Stimulated activated CD8-positive, alpha-beta memory T cell treated with anti-CD3 and anti-CD28 coated beads, Interleukin-7, amount 100 ng/mL, for 4 hours (primary cell): ENCODE data around the gene SESTD1.
"Not testable (repeated sequence)": the region's sequence is repeated elsewhere in the genome, so short reads cannot be mapped to it uniquely, and the experiment has no call there.

Experiments used
- DNase-seq, 2 donors: peaks; one replicate each; pipeline ENCODE4 v3.0.0-alpha.2; 2020; ENCODE audit warnings: low read depth in 2 of 2

Gene SESTD1

DNA sequence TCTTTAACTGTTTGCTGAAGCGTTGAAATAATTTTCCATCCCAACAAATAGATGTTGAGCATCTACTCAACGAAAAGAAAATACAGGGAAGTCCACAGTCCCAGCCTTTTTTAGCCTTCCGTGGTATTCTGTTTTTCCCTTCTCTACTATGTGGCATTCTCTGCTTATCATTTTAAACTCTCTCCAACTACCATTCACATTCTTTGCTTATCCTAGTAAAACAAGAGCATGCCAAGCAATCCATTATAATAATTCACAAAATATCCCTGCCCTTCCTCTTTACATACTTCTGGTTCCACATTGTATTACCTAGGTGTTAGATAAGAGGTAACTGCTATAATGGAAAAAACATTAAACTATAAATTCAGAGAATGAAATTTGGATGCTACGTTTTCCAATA, 1.6 kb upstream of the SESTD1 start:
- no peak for DNase-seq

DNA sequence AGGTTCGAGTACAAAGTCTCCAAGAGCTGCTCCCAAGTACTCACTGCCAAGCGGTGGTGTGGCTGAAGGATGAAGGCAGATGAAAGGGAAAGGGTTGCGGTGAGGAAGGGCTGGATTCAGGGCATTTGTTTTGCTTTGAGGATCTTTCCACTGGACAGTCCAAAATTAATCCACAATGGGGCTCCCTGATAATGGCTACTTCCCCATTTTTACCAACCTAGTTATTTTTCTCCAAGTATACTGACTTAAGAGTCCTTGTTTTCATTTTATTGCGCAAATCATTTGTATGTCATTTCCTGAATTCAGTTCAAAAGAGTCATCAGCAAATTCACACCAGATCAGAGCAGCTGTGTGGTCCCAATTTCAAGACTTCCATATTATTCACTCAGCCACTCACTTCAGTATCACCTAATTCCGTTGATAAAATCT, 464 bp upstream of the SESTD1 start:
- no peak for DNase-seq

DNA sequence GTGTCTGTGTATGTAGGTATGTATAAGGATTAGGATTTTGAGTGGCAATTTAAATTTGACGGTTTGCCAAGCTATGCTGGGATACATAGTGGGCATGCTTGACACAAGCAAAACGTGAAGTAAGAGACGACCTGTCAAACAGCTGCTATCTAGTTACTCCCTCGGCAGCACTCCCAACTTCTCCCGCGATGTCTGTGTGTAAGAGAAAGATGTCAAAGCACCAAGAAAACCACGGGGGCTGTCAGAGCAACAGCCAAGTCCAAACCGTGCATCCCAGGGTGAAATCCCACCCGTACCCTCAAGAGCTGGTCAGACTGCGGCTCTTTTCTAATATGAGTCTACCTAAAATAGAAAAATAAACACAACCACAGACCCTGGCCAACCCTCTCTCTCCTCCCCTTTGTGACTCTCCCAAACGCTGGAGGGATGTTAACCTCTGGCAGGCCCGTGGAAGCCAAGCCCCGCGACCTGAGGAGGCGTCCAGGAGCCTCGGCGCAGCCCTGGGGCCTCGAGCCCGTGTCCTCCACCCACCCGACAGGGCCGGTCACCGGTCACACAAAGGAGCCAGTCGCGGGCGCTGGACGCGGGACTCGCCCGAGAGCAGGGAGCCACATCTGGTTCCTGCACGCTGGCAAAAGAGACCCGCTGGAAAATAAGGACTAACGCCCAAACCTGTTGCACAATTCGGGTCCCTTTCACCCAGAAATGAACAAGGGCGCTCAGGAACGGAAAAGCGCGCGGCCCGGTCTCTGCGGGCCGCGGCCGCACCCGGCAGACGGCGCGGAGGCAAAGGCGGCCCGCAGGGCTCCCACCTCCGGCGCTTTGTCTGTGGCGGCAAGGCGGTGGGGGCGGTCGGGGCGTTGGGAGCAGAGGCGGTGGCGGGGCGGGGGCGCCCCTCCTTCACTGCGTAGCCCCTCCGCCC, 925 bp downstream of the SESTD1 start:
- DNase-seq = peak in 1 of 2 donors; percentile 21

DNA sequence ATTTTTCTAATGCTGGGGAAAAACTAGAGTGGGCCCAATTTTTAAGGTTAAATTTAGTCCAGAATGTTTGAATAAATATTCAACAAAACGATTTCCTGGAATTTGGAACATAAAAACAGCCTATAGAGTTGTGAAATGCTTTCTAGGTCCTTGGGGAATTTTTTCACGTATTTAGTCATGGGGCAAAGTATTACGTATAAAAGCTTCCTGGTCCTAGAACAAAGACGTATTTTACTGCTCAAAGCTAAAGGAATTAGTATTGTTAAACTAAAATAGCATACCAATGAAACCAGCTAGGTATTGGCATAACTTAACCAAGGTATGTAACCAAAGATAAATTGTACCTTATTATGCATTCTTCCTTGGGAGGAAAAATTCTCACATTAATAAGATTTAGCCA, 1.6 kb downstream of the SESTD1 start:
- DNase-seq = no peak

DNA sequence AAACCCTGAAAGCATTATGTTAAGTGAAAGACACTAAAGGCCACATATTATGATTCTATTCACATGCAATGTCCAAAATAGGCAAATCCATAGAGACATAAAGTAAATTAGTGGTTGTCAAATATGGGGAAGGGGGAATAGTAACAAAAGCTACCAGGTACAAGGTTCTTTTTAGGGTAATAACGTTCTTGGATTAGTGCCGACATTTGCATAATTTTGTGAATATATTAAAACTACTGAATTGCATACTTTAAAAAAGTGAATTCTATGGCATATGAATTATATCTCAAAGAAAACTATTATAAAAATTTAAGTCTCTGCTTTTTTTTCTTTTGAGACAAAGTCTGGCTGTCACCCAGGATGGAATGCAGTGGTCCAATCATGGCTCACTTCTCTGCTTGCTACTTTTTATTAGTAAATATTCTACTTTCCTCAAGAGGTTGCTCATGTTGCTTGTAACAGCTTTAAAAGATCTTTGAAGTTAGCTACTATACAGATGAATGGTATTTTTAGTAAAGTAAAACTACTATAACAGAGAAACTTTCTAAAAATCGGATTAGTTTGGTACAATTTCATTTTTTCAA, 2.5 kb downstream of the SESTD1 start:
- DNase-seq = no peak

DNA sequence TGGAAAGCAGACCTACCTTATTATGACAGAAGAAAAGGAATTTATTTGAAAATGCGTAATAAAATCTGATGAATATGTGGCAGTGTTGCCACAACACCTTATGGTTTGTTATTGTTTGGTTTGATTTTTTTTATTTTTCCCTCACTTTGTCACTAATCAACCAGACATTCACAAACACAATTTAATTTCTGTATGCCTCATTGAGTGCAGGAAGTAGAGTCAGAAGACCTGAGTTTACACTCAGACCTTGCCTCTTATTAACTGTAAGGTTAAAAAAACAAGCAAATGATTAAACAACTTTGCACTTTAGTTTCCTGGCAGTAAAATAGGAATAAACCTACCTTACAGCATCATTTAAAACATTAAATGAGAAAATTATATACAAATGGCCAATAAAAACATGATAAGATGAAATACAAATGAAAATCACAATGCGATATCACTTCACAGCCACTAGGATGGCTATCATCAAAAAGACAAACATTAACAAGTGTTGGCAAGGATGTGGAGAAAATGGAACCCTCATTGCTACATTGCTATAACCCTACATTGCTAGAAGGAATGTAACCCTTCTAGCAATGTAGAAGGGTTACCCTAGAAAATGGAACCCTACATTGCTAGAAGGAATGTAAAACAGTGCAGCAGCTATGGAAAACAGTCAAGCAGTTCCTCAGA, 3.3 kb downstream of the SESTD1 start:
- no peak for DNase-seq

DNA sequence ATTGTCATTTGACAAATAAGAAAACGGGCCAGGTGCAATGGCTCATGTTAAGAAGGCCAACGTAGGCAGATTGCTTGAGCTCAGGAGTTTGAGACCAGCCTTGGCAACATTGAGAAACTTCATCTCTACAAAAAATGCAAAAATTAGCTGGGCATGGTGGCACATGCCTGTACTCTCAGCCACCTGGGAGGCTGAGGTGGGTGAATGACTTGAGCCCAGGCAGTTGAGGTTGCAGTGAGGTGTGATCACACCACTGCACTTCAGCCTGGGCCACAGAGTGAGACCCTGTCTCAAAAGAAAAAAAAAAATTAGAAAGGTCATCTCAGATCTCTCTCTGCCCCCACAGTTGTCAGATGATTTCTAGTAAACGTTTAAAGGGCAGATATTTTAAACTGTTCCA, 4.4 kb downstream of the SESTD1 start:
- no peak for DNase-seq

DNA sequence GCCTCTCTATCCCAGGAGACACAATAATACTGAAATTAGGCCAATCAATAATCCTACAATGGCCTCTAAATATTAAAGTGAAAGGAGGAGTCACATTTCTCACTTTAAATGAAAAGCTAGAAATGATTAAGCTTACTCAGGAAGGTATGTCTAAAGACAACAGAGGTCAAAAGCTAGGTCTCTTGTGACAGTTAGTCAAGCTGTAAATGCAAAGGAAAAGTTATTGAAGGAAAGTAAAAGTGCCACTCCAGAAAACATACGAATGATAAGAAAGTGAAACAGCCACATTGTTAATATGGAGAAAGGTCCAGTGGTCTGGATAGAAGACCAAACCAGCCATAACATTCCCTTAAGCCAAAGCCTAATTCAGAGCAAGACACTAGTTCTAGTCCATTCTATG, 9.5 kb downstream of the SESTD1 start:
- DNase-seq = no peak

DNA sequence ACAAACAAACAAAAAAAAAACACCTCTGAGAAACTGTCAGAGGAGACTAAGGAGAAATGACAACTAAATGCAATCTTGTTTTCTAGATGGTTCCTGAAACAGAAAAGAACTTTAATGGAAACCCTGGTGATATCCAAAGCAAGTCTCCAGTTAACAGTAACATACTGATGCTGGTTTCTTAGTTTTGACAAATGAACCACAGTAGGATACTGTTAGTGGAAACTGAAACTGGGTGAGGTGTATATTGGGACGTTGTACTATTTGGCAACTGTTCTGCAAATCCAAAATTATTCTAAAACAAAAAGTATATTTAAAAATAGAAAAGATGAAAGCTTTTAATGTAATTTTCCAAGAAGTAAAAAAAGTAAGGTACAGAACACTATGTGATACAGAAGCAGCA, 11.4 kb downstream of the SESTD1 start:
- no peak for DNase-seq

DNA sequence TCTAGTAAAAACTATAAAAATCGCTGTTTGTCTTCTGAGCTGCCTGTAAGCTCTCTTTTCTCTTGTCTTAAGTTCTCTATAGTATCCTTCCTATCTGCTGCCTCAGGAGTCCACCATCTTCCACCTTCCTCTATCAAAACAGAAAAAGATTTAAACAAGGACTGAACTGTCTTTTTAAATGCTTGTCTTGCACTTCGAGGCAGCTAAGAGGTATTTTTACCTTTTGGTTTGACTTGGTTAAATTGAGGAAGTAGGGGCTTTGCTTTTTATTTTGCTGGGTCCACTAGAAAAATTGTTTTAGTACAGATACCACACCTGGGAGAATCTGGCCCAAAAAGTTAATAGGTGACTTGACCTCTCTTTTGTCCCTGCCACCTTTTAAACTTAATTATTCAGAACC, 12.2 kb downstream of the SESTD1 start:
- no peak for DNase-seq

DNA sequence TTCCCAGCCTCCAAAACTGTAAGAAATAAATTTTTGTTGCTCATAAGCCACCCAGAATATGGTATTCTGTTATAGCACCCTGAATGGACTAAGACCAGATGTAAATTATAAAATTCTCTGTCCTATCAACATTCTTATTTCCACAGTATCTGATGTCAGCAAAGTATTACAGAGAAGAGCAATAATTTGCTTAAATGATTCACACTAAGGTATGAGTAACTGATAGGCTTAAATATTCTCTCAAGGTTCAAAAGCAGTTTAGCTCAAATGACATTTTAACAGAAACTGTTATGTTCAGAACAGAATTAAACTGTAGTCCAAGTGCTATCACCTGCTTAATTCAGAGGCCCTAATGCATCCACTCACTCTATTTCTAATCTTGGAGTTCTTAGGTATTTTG, 12.8 kb downstream of the SESTD1 start:
- DNase-seq = no peak

DNA sequence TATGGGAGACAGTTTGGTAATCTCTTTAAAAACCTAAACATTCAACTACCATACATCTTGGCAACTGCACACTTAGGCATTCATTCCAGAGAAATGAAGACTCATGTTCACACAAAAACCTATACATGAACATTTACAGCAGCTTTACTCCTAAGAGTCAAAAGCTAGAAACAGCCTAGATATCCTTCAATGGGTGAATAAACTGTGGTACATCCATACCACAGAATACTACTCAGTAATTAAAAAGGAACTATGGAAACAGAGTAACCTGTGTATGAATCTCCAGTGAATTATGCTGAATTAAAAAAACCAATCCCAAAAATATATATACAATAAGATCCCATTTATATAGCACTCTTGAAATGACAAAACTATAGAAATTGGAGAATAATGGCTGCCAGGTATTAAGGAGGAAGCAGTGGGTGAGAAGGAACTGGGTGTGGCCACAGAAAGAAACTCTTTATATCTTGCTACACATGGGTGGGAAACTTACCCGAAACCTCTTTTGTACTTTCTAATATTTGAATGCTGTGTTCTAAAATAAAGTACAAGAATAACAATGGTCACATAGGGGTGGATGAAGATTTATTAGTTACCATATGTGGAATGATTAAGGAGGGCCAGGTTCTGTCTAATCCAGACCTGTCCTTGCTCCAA, 13.7 kb downstream of the SESTD1 start:
- no peak for DNase-seq

DNA sequence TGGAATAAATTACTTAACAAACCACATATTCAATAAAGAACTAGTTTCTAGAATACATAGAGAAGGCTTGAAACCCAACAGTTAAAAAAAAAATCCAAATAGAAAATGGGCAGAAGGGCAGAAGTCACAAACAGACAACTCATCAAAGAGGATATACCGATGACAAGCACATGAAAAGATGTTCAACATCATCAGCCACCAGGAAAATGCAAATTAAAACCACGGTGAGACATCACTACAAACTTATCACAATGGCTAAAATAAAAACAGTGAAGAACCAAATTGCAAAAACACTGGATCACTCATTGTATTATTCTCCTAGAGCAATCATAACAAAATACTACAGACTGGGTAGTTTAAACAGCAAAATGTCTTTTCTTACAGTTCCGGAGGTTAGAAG, 14.5 kb downstream of the SESTD1 start:
- DNase-seq = no peak

DNA sequence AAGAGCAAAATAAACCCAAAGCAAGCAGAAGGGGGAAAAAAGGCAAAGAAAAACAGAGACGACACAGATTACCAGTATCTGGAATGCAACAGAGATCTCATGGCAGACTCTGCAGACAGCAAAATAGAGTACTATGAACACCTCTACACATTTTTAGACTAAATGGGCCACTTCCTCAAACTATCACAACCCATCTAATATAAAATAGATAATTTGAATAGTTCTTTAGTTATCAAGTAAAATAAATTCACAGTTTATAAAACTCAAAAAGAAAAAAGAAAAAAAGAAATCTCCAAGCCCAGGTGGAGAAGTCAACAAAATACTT, 16.6 kb downstream of the SESTD1 start:
- DNase-seq = no peak

DNA sequence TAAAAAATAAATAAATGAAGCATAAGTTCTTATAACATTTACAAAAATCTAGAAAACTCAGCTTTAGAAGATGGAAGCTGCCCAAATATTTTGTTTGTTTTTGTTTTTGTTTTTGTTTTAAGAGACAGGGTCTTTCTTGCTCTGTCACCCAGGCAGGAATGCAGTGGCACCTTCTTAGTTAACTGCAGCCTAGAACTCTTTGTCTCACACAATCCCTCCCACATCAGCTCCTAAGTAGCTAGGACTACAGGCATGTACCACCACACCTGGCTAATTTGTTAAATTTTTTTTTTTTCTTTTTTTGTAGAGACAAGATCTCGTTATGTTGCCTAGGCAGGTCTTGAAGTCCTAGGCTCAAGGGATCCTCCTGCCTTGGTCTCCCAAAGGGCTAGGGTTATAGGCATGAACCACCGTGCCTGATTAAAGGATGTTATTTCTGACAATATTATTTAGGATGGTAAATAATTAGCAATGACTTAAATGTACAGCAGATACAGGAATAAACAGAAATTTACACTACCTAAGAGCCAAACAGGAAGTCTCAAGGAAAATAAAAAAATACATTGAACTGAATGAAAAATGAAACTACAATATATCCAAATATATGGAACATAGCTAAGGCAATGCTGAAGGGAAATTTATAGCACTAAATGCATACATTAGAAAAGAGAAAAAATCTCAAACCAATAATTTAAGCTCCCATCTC, 17.2 kb downstream of the SESTD1 start:
- DNase-seq = no peak

DNA sequence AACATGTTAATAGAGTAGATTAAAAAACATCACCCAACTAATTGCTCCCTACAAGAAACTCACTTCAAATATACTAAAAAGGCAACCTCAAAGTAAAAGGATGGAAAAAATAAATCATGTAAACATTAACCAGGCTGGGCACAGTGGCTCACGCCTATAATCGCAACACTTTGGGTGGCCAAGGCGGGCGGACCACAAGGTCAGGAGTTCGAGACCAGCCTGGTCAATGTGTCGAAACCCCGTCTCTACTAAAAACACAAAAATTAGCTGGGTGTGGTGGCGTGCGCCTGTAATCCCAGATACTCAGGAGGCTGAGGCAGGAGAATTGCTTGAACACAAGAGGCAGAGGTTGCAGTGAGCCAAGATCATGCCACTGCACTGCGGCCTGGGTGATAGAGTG, 18.8 kb downstream of the SESTD1 start:
- not testable (repeated sequence) for DNase-seq

DNA sequence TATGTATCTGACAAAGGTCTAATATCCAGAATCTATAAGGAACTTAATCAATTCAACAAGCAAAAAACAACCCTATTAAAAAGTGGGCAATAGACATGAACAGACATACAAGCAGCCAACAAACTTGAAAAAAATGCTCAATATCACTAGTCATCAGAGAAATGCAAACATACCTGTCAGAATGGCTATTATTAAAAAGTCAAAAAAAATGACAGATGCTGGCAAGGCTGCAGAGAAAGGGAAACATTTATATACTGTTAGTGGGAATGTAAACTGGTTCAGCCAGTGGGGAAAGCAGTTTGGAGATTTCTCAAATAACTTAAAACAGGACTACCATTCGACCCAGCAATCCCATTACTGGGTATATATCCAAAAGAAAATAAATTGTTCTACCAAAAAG, 21.6 kb downstream of the SESTD1 start:
- DNase-seq = no peak

DNA sequence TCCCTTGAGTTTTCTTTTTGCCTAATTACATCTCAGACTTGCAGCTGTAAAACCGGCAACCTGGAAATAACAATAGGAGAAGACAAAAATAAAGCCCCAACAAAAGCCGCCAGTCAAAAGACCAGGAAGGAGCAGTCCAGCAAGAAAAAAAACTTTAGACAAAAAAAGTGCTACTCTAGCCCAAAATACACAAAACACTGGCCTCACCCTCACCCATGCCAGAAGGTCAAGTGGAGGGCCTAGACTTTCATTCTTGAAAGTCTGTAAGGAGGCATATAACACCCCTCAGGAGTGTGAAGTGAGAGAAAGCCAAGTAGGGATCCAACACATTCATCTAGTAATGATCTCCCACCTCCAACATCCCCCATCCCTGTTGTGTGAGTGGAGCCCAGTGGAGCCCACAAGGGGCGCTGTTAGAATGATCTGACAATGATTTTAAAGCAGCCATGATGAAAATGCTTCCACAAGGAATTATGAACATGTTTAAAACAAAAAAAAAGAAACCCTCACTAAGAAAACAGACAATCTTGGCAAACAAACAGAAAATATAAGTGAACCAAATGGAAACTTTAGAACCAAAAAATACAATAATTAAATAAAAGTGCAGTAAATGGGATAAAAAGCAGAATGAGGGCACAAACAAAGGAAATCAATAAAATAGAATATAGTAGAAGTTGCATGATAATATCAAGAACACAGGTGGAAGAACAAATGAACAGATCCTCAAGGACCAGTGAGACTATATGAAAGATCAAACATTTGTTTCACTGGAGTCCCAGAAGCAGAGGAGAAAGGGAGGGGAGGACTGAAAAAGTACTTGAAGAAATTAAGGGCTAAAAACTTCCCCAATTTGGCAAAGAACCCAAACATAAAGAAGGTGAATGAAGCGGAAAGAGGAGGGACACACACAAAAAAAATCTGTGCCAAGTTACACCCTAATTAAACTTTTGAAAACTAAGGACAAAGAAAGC, 23.9 kb downstream of the SESTD1 start:
- DNase-seq = no peak

DNA sequence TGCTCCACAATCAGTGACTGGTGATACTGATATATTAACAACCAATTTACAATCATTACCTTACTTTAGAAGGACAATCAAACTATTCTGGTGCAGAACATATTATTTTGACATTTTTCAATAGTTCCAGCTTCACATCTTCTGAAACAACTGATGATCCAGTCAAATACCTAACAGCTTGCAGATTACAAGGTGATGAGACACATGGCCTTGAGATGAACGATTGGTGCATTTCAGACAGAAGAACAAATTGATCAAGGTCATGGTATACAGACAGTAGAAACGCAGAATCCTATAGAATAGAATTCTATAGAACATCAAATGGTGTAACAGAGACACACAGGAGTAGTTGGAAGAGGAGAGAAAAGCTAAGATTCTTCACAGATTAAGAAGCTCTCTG, 24.8 kb downstream of the SESTD1 start:
- DNase-seq = no peak

DNA sequence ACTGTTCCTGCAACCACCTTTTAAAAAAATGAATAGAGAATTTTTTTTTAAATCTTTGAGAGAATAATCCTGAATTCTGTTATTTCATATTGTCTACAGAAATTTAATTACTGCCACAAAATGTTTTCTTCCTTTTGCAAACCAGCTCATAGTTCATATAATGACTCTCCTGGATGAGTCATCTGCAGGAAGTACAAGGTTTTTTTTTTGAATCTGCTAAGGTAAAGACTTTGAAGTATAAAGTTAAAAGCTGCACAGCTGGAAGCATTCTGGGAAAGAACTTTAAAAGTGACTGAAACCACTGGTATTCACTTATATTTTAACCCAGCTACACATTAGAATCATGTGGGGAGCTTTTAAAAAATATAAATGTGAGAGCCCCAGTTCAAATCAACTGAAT, 25.4 kb downstream of the SESTD1 start:
- DNase-seq = no peak

DNA sequence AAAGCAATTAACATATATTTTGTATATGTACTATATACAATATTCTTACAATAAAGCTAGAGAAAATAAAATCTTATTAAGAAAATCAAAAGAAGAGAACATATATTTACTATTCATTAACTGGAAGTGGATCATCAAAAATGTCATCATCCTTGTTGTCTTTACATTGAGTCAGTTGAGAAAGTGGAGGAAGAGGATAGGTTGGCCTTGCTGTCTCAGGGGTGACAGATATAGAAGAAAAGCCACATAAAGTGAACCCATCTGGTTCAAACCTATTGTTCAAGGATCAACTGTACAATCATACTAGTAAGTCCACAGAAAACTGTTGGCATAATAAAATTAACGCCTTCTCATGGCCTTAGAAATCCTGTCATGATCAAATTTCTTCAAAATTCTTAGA, 26.6 kb downstream of the SESTD1 start:
- no peak for DNase-seq
